ENCODE measurements around the gene PDE4D. TPM values are rescaled to one million over a fixed set of nuclear protein-coding genes. Genes with fewer than 3 reads are reported as not detected.

Gene PDE4D
- total RNA-seq, 1 donor from 2014 or later: 50.0 TPM

- Mint-ChIP-seq H3K27me3 (no peaks in the 10 kb centered on the region), H3K4me3 (no peak overlapping the region), H3K4me1 (ENCODE audit: unreplicated experiment) (peaks cover 26% of the 10 kb centered on the region), H3K9me3 (peaks cover 11% of the 10 kb centered on the region), H3K27ac (no peak overlapping the region), H3K36me3 (peaks cover 7% of the 10 kb centered on the region)
- DNase-seq (ENCODE audit: extremely low spot score, unreplicated experiment): no peak
- no peak for TF ChIP-seq CTCF (conservative IDR thresholded peaks at IDR 0.05)
These were observed 551.8 kb downstream of the PDE4D start for GRCh38 chr5:59341760-59342159.

GRCh38 chr5:59341155-59341554 is 552.4 kb downstream of the PDE4D start:
- no peak overlapping the region for H3K27ac Mint-ChIP-seq
- H3K36me3 Mint-ChIP-seq: peaks cover 7% of the 10 kb centered on the region
- no peaks in the 10 kb centered on the region for H3K27me3 Mint-ChIP-seq
- no peak overlapping the region for H3K4me3 Mint-ChIP-seq
- peaks cover 11% of the 10 kb centered on the region for H3K9me3 Mint-ChIP-seq
- H3K4me1 Mint-ChIP-seq (ENCODE audit: unreplicated experiment): peaks cover 25% of the 10 kb centered on the region
- TF ChIP-seq CTCF (conservative IDR thresholded peaks at IDR 0.05): no peak
- DNase-seq (ENCODE audit: extremely low spot score, unreplicated experiment): no peak

GRCh38 chr5:59340637-59341036 is 552.9 kb downstream of the PDE4D start:
- Mint-ChIP-seq H3K9me3 (peaks cover 11% of the 10 kb centered on the region), H3K4me1 (ENCODE audit: unreplicated experiment) (peaks cover 30% of the 10 kb centered on the region), H3K27ac (no peak overlapping the region), H3K36me3 (peaks cover 7% of the 10 kb centered on the region), H3K4me3 (no peak overlapping the region), H3K27me3 (no peaks in the 10 kb centered on the region)
- no peak for TF ChIP-seq CTCF (conservative IDR thresholded peaks at IDR 0.05)
- DNase-seq (ENCODE audit: extremely low spot score, unreplicated experiment): no peak

DNA sequence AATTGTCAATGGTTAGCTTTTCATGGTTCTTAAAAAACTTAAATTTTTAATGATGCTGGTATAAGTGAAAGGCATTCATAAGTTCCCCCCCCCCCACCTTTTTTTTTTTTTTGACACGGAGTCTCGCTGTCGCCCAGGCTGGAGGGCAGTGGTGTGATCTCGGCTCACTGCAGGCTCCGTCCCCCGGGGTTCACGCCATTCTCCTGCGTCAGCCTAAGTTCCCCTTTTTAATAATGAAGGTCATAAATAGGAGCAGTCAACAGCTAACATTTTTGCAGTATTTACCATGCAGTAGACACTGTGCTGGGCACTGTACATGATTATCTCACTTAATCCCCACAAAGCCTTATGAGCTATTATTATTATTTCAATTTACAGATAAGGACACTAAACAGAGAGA is 556.3 kb downstream of the PDE4D start:
- H3K4me1 Mint-ChIP-seq (ENCODE audit: unreplicated experiment): peaks cover 34% of the 10 kb centered on the region
- no peak overlapping the region for H3K27ac Mint-ChIP-seq
- H3K27me3 Mint-ChIP-seq: no peaks in the 10 kb centered on the region
- H3K9me3 Mint-ChIP-seq: peaks cover 6% of the 10 kb centered on the region
- TF ChIP-seq CTCF (conservative IDR thresholded peaks at IDR 0.05): no peak
- no peak for DNase-seq (ENCODE audit: extremely low spot score, unreplicated experiment)
- H3K36me3 Mint-ChIP-seq: no peaks in the 10 kb centered on the region
- no peak overlapping the region for H3K4me3 Mint-ChIP-seq

- DNase-seq (ENCODE audit: extremely low spot score, unreplicated experiment): no peak
- Mint-ChIP-seq H3K27me3 (peaks cover 3% of the 10 kb centered on the region), H3K4me3 (no peak overlapping the region), H3K9me3 (peaks cover 6% of the 10 kb centered on the region), H3K36me3 (peaks cover 4% of the 10 kb centered on the region), H3K4me1 (ENCODE audit: unreplicated experiment) (peaks cover 36% of the 10 kb centered on the region), H3K27ac (no peak overlapping the region)
- TF ChIP-seq CTCF (conservative IDR thresholded peaks at IDR 0.05): no peak
These were observed 558.0 kb downstream of the PDE4D start for GRCh38 chr5:59335544-59335943.

DNA sequence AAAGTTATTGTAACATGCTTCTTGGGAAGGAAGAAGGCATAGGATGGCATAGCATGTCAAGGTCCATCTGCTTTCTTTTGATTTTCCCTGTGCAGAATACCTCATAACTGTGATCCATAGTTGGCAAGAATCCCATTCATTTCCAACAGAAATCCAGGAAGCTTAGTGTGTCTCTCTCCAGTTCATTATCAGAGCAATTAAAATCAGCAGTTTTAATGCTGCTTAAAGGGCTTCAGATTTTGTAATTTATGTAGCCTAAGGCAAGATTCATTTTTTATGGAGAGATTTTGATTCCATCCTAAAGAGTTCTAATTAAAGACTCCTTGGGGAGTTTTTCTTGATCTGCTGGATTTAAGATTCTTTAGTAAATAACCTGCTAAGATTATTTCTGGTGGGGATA is 560.1 kb downstream of the PDE4D start:
- TF ChIP-seq CTCF (conservative IDR thresholded peaks at IDR 0.05): no peak
- Mint-ChIP-seq H3K4me1 (ENCODE audit: unreplicated experiment) (peaks cover 35% of the 10 kb centered on the region), H3K27me3 (peaks cover 5% of the 10 kb centered on the region), H3K36me3 (peaks cover 9% of the 10 kb centered on the region), H3K9me3 (peaks cover 5% of the 10 kb centered on the region), H3K4me3 (no peak overlapping the region), H3K27ac (no peak overlapping the region)
- DNase-seq (ENCODE audit: extremely low spot score, unreplicated experiment): no peak

Measured in type B pancreatic cell (in vitro differentiated cells).